Testis (tissue), 5 donors: ENCODE results near the gene OR51B4. TPM values are rescaled to one million over a fixed set of nuclear protein-coding genes. Genes with fewer than 3 reads are reported as not detected.

Experiments
- DNase-seq: peaks from one replicate; pipeline ENCODE4 v3.0.0-alpha.2; 2019
- H3K27ac ChIP-seq, 2 donors: fragments of 200-600 bp; sonication (generic); one replicate each; pipeline ENCODE4 v1.5.1; 2019
- H3K27me3 ChIP-seq: fragments of 200-600 bp; sonication (generic); one replicate; pipeline ENCODE4 v1.5.1; 2019
- H3K36me3 ChIP-seq: fragments of 200-600 bp; sonication (generic); one replicate; pipeline ENCODE4 v1.5.1; 2017; ENCODE audit warnings: low read depth; ENCODE audit errors: missing control alignments
- H3K4me1 ChIP-seq: fragments of 200-600 bp; sonication (generic); one replicate; pipeline ENCODE4 v1.5.1; 2019
- H3K4me3 ChIP-seq, 2 donors: fragments of 200-600 bp; sonication (generic); one replicate each; pipeline ENCODE4 v1.5.1; 2017 to 2019
- H3K9me3 ChIP-seq: fragments of 200-600 bp; sonication (generic); one replicate; pipeline ENCODE4 v1.5.1; 2017
- POLR2A ChIP-seq: fragments of 450-650 bp; IDR thresholded peaks from one replicate; pipeline ENCODE4 v1.6.1; 2017; ENCODE audit warnings: antibody characterized with exemption, mild to moderate bottlenecking, moderate library complexity
- WGBS, 2 donors: methylation state at CpG; one replicate each; pipeline ENCODE4 v1.1.5; 2018; 5-methylcytosine and 5-hydroxymethylcytosine counted together
- intact Hi-C: fragments of 100-400 bp; cut with DNase I; formaldehyde crosslinking; loops from one replicate; pipeline ENCODE4 v1.15.1; 2023; ENCODE audit warnings: low total_unique reads
- long read RNA-seq, 2 donors: transcript quantifications; one replicate each; lab custom pipeline, GENCODE V29; 2026
- polyA plus RNA-seq: library from polyadenylated mRNA; stranded (reverse); fragments of 350-450 nt; fragmentation: Illumina TruSeq; extraction: RNeasy Lipid Tissue Mini Kit (QIAGEN cat#74804); gene quantifications from one replicate; pipeline ENCODE4 v1.2.3, GENCODE V29; 2014; ENCODE audit warnings: low read depth, low replicate concordance; ENCODE audit not compliant: insufficient read depth
- total RNA-seq, 2 donors: library from RNA; depleted of rRNA; stranded (reverse); fragments of >200 nt; gene quantifications; one replicate each; pipeline ENCODE4 v1.2.3, GENCODE V29; 2016
- TF ChIP-seq, protein P1 (sequence below), 3 experiments: fragments of 450-650 bp in 2 of 3; fragments of 200-600 bp in 1 of 3; sonication (generic) in 1 of 3; IDR thresholded peaks; one replicate each; pipeline ENCODE4 v1.5.1; 2016 to 2019; ENCODE audit warnings: antibody characterized with exemption in 3 of 3, mild to moderate bottlenecking in 2 of 3, moderate library complexity in 1 of 3

OR51B4 gene, protein sequence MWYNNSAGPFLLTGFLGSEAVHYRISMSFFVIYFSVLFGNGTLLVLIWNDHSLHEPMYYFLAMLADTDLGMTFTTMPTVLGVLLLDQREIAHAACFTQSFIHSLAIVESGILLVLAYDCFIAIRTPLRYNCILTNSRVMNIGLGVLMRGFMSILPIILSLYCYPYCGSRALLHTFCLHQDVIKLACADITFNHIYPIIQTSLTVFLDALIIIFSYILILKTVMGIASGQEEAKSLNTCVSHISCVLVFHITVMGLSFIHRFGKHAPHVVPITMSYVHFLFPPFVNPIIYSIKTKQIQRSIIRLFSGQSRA
- total RNA-seq (under 1 TPM in 1 of 2 donors, not detected in 1; 0.74 TPM), polyA plus RNA-seq (not detected)
- long read RNA-seq, donor 1: 0 reads
- long read RNA-seq, donor 2: 0 reads

DNA sequence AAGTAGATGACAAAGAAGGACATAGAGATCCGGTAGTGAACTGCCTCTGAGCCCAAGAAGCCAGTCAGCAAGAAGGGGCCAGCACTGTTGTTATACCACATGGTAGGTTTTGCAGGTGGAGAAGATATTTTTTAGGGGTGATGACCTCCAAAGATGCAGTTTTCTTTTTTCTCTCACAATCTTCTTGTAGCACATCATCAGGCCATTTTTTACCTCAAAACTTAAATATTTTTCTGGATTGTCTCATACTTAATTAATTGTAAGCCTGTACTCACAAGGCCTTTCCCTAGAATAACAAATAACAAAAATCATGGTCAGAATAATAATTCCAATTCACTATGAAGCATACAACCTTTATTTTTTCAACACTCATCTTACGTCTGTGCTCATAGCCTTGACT, at the start of gene OR51B4:
Gene OR51B4, minus strand, starts transcription at position 101 of the 400 bp plus-strand sequence. Its CDS starts 0 bp downstream, at position 101.
- TF ChIP-seq POLR2A: no peak
- TF ChIP-seq, protein P1, sequence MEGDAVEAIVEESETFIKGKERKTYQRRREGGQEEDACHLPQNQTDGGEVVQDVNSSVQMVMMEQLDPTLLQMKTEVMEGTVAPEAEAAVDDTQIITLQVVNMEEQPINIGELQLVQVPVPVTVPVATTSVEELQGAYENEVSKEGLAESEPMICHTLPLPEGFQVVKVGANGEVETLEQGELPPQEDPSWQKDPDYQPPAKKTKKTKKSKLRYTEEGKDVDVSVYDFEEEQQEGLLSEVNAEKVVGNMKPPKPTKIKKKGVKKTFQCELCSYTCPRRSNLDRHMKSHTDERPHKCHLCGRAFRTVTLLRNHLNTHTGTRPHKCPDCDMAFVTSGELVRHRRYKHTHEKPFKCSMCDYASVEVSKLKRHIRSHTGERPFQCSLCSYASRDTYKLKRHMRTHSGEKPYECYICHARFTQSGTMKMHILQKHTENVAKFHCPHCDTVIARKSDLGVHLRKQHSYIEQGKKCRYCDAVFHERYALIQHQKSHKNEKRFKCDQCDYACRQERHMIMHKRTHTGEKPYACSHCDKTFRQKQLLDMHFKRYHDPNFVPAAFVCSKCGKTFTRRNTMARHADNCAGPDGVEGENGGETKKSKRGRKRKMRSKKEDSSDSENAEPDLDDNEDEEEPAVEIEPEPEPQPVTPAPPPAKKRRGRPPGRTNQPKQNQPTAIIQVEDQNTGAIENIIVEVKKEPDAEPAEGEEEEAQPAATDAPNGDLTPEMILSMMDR (IDR thresholded peaks at IDR 0.05): no peak
- Histone ChIP-seq H3K9me3 (no peaks in the 10 kb centered on the region), H3K27me3 (no peaks in the 10 kb centered on the region), H3K4me3 (no peak within 1 kb of the TSS), H3K27ac (no peak within 1 kb of the TSS), H3K4me1 (no peaks in the 10 kb centered on the region), H3K36me3 (no peaks in the 10 kb centered on the region)
- 87 to 94% methylated on average over 2 of the region's 2 CpGs for WGBS, 2 donors
- intact Hi-C loops: no loop called here
- no peak for DNase-seq

DNA sequence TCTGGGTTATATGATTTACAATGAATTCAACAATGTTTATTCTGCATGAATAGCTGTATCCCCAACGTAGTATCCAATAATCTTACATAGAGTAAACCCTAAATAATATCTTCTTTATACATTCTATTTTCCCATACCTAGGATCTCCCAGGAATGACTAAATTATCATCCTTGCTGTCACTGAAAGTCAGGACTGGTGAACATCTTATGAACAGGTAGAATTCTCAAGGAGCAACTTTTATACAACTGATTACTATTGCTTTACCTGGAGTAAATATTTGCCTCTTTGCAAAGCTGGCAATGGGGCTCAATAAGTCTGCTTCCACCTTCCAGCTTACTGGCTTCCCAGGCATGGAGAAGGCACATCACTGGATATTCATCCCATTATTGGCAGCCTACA, 49.5 kb upstream of the OR51B4 start, which contains the start of gene OR51B6:
Gene OR51B6, plus strand, starts transcription at position 301 of the 400 bp plus-strand sequence. Its CDS starts 0 bp downstream, at position 301.
- TF ChIP-seq POLR2A: no peak
- TF ChIP-seq, protein P1 (IDR thresholded peaks at IDR 0.05): no peak
- Histone ChIP-seq H3K27ac (no peak within 1 kb of the TSS), H3K27me3 (no peaks in the 10 kb centered on the region), H3K4me1 (no peaks in the 10 kb centered on the region), H3K4me3 (no peak within 1 kb of the TSS), H3K9me3 (no peaks in the 10 kb centered on the region), H3K36me3 (no peaks in the 10 kb centered on the region)
- intact Hi-C loops: no loop called here
- 84 to 94% methylated on average over 1 of the region's 1 CpG for WGBS, 2 donors
- DNase-seq: no peak

DNA sequence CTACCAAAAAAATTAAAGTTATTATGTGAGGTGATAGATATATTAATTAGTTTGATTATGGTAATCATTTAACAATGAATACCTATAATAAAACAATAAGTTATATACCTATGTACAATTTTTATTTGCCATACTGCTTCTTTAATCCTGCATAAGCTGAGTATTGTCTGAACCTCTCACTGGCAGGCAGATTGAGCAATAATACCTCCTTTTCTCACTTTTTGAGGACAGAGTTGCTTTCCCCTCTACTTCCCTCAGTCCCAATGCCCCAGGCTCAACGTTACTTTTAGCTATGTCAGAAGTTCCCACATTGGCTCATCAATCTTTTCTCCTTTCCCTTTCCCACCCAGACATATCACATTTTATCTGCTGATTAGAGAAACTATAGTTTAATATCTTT, 47.8 kb upstream of the OR51B4 start:
- H3K9me3 ChIP-seq: no peaks in the 10 kb centered on the region
- intact Hi-C loops: no loop called here
- H3K36me3 ChIP-seq: no peaks in the 10 kb centered on the region
- no peak overlapping the region for H3K27ac ChIP-seq
- no peak overlapping the region for H3K4me3 ChIP-seq
- no peak for DNase-seq
- H3K27me3 ChIP-seq: no peaks in the 10 kb centered on the region
- 31 to 65% methylated on average over 1 of the region's 1 CpG for WGBS, 2 donors
- no peaks in the 10 kb centered on the region for H3K4me1 ChIP-seq
- no peak for TF ChIP-seq POLR2A
- TF ChIP-seq, protein P1 (IDR thresholded peaks at IDR 0.05): no peak

DNA sequence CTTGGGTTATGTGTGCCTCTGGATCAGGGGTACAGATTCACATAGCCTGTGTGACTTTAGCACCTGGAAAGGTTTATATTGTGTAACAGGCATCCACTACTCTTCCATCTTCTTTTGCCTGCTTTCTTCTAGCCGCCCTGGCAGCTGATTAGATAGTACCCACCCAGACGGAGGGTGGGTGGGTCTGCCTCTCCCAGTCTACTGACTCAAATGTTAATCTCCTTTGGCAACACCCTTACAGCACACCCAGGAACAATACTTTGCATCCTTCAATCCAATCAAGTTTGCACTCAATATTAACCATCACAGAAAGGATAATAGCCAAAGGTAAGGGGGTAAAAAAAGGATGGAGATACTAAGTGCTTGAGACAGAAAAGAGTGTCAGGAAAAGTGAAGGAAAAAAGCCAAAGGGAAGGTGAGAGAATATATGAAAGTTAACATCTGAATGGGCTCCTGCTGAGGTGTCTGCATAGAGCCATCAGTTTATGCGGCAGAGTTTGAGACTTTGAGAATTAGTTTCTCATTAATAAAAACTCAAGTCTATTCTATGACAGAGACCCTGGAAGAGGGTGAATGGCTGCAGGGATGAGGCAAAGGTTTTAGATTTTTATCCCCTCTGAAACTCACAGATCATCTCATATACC, 46.9 kb upstream of the OR51B4 start:
- Histone ChIP-seq H3K27ac (no peak overlapping the region), H3K4me3 (no peak overlapping the region), H3K9me3 (no peaks in the 10 kb centered on the region), H3K36me3 (no peaks in the 10 kb centered on the region), H3K27me3 (no peaks in the 10 kb centered on the region), H3K4me1 (no peaks in the 10 kb centered on the region)
- TF ChIP-seq POLR2A: no peak
- TF ChIP-seq, protein P1 (IDR thresholded peaks at IDR 0.05): no peak
- WGBS, 2 donors: 42 to 44% methylated on average over 3 of the region's 3 CpGs
- intact Hi-C loops: no loop called here
- no peak for DNase-seq
